WTC11 (cell line): ENCODE data around the gene RFX7. TPM values are rescaled to one million over a fixed set of nuclear protein-coding genes. Genes with fewer than 3 reads are reported as not detected.

Experiments
- ATAC-seq: fragments of 200-7000 bp; cut with Tn5 transposase; 2 replicates; pipeline ENCODE4 v1.10.0; 2021; ENCODE audit warnings: mild to moderate bottlenecking, moderate library complexity
- CTCF ChIA-PET: fragments of 300-600 bp; sonication (Branson Sonifier 250); formaldehyde crosslinking; loops from one replicate; lab custom pipeline; 2021; ENCODE audit warnings: antibody characterized with exemption; lab: Charles Lee
- POLR2A ChIA-PET: fragments of 350-600 bp; sonication (Branson Sonifier 250); formaldehyde crosslinking; loops from one replicate; lab custom pipeline; 2021; ENCODE audit warnings: antibody characterized with exemption; lab: Charles Lee
- DNase-seq: peaks from one replicate; pipeline ENCODE4 v3.0.0; 2021; ENCODE audit warnings: low spot score
- H3K27ac Mint-ChIP-seq: 2 replicates; pipeline ENCODE4 v1.8.0; 2021; ENCODE audit warnings: mixed read lengths
- H3K27me3 Mint-ChIP-seq: 2 replicates; pipeline ENCODE4 v1.8.0; 2021; ENCODE audit warnings: low read depth, mild to moderate bottlenecking, moderate library complexity, mixed read lengths
- H3K36me3 Mint-ChIP-seq: 2 replicates; pipeline ENCODE4 v1.8.0; 2021; ENCODE audit warnings: mixed read lengths
- H3K4me1 Mint-ChIP-seq: 2 replicates; pipeline ENCODE4 v1.8.0; 2022; ENCODE audit warnings: mixed read lengths
- H3K4me3 Mint-ChIP-seq: 2 replicates; pipeline ENCODE4 v1.8.0; 2021; ENCODE audit warnings: mild to moderate bottlenecking, moderate library complexity, mixed read lengths
- H3K9me3 Mint-ChIP-seq: 2 replicates; pipeline ENCODE4 v1.8.0; 2021; ENCODE audit warnings: mixed read lengths
- AR ChIP-seq: fragments of 250-450 bp; sonication (Bioruptor Pico); IDR thresholded peaks from 2 replicates; pipeline ENCODE4 v1.9.0; 2021; ENCODE audit warnings: mild to moderate bottlenecking
- EMX1 ChIP-seq: fragments of 250-450 bp; sonication (Bioruptor Pico); IDR thresholded peaks from 2 replicates; pipeline ENCODE4 v1.8.0; 2021; ENCODE audit warnings: mild to moderate bottlenecking
- ETV6 ChIP-seq: sonication (generic); formaldehyde crosslinking; IDR thresholded peaks from 2 replicates; pipeline ENCODE4 v1.8.1; 2022; ENCODE audit warnings: mild to moderate bottlenecking, missing genetic modification reagents
- FOXP1 ChIP-seq: sonication (generic); formaldehyde crosslinking; IDR thresholded peaks from 2 replicates; pipeline ENCODE4 v1.8.0; 2022; ENCODE audit warnings: missing genetic modification reagents, mild to moderate bottlenecking, moderate library complexity, borderline replicate concordance
- FOXP4 ChIP-seq: sonication (generic); formaldehyde crosslinking; IDR thresholded peaks from 2 replicates; pipeline ENCODE4 v1.8.0; 2022; ENCODE audit warnings: mild to moderate bottlenecking, missing genetic modification reagents
- GTF2I ChIP-seq: fragments of 250-450 bp; sonication (Bioruptor Pico); conservative IDR thresholded peaks from 2 replicates; pipeline ENCODE4 v1.4.0; 2021; ENCODE audit warnings: mild to moderate bottlenecking
- MLX ChIP-seq: sonication (generic); formaldehyde crosslinking; IDR thresholded peaks from 2 replicates; pipeline ENCODE4 v1.8.1; 2023; ENCODE audit warnings: mild to moderate bottlenecking, missing genetic modification reagents, moderate library complexity
- NR3C1 ChIP-seq: sonication (generic); formaldehyde crosslinking; conservative IDR thresholded peaks from 2 replicates; pipeline ENCODE4 v1.8.1; 2023; ENCODE audit warnings: low read depth, mild to moderate bottlenecking, missing genetic modification reagents
- PREB ChIP-seq: sonication (generic); formaldehyde crosslinking; IDR thresholded peaks from 2 replicates; pipeline ENCODE4 v1.8.1; 2022; ENCODE audit warnings: mild to moderate bottlenecking, missing genetic modification reagents, moderate library complexity, borderline replicate concordance
- STAT6 ChIP-seq: sonication (generic); formaldehyde crosslinking; conservative IDR thresholded peaks from 2 replicates; pipeline ENCODE4 v1.8.1; 2023; ENCODE audit warnings: mild to moderate bottlenecking, low read depth, missing genetic modification reagents, moderate library complexity
- TP53 ChIP-seq: sonication (generic); formaldehyde crosslinking; IDR thresholded peaks from 2 replicates; pipeline ENCODE4 v1.8.1; 2023; ENCODE audit warnings: mild to moderate bottlenecking, missing genetic modification reagents
- USF1 ChIP-seq: sonication (generic); formaldehyde crosslinking; IDR thresholded peaks from 2 replicates; pipeline ENCODE4 v1.8.0; 2022; ENCODE audit warnings: mild to moderate bottlenecking, missing genetic modification reagents
- ZNF219 ChIP-seq: sonication (generic); formaldehyde crosslinking; IDR thresholded peaks from 2 replicates; pipeline ENCODE4 v1.8.0; 2023; ENCODE audit warnings: missing genetic modification reagents, mild to moderate bottlenecking, borderline replicate concordance
- ZNF263 ChIP-seq: sonication (generic); formaldehyde crosslinking; IDR thresholded peaks from 2 replicates; pipeline ENCODE4 v1.8.1; 2022; ENCODE audit warnings: low read depth, mild to moderate bottlenecking, moderate library complexity, missing genetic modification reagents
- ZNF281 ChIP-seq: sonication (generic); formaldehyde crosslinking; IDR thresholded peaks from 2 replicates; pipeline ENCODE4 v1.8.0; 2023; ENCODE audit warnings: mild to moderate bottlenecking, missing genetic modification reagents
- ZNF317 ChIP-seq: sonication (generic); formaldehyde crosslinking; IDR thresholded peaks from 2 replicates; pipeline ENCODE4 v1.8.1; 2023; ENCODE audit warnings: low read depth, mild to moderate bottlenecking, moderate library complexity, missing genetic modification reagents, borderline replicate concordance
- ZNF396 ChIP-seq: fragments of 250-450 bp; sonication (Bioruptor Pico); IDR thresholded peaks from 2 replicates; pipeline ENCODE4 v1.8.0; 2021; ENCODE audit warnings: mild to moderate bottlenecking, moderate library complexity, borderline replicate concordance
- ZNF423 ChIP-seq: fragments of 250-450 bp; sonication (Bioruptor Pico); IDR thresholded peaks from 2 replicates; pipeline ENCODE4 v2.1.2; 2022; ENCODE audit warnings: mild to moderate bottlenecking, moderate library complexity
- ZNF425 ChIP-seq: fragments of 250-450 bp; sonication (Bioruptor Pico); conservative IDR thresholded peaks from 2 replicates; pipeline ENCODE4 v1.9.0; 2021; ENCODE audit warnings: mild to moderate bottlenecking
- total RNA-seq: library from RNA; stranded (reverse); gene quantifications from 3 replicates; pipeline ENCODE4 v1.2.3, GENCODE V29; 2021

RFX7 gene
- total RNA-seq, 1 experiment from 2014 or later, result 36.0 TPM

- TF ChIP-seq AR (no peak), PREB (CRISPR knock-in tag) (no peak), ZNF317 (no peak), ZNF423 (CRISPR knock-in tag) (no peak), ZNF425 (CRISPR knock-in tag) (no peak), MLX (CRISPR knock-in tag) (no peak), FOXP1 (CRISPR knock-in tag) (no peak), ZNF396 (CRISPR knock-in tag) (no peak), USF1 (no peak), FOXP4 (CRISPR knock-in tag) (no peak)
Observed at GRCh38 chr15:56185980-56186379, 57.7 kb downstream of the RFX7 start (continued).

GRCh38 chr15:56184516-56184915, 59.2 kb downstream of the RFX7 start:
- H3K27me3 Mint-ChIP-seq, result no peaks in the 10 kb centered on the region
- peaks cover 12% of the 10 kb centered on the region for H3K4me1 Mint-ChIP-seq
- ChIA-PET POLR2A (no interaction called here), CTCF (no interaction called here)
- no peak overlapping the region for H3K27ac Mint-ChIP-seq
- H3K4me3 Mint-ChIP-seq, result no peak overlapping the region
- DNase-seq, result no peak
- H3K36me3 Mint-ChIP-seq, result peaks cover 35% of the 10 kb centered on the region
- no peak for ATAC-seq
- peaks cover 26% of the 10 kb centered on the region for H3K9me3 Mint-ChIP-seq
- TF ChIP-seq NR3C1 (CRISPR knock-in tag) (no peak), ZNF263 (no peak), ZNF281 (no peak), ZNF219 (no peak), TP53 (CRISPR knock-in tag) (no peak), STAT6 (CRISPR knock-in tag) (no peak), EMX1 (no peak), GTF2I (no peak), ZNF423 (CRISPR knock-in tag) (no peak), ETV6 (CRISPR knock-in tag) (no peak)
